HCT116 (cell line): Measurements from ENCODE around the gene RRP12.

Source experiments
- EZH2 ChIP-seq: fragments of 200-600 bp; sonication (generic); IDR thresholded peaks from 2 replicates; pipeline ENCODE4 v1.6.1; 2017; ENCODE audit warnings: antibody characterized with exemption, mixed run types
- POLR2A ChIP-seq: IDR thresholded peaks from 2 replicates; pipeline ENCODE4 v1.7.0; 2011; ENCODE audit warnings: borderline replicate concordance; ENCODE audit not compliant: insufficient read depth, insufficient read length; ENCODE audit errors: extremely low read depth

DNA sequence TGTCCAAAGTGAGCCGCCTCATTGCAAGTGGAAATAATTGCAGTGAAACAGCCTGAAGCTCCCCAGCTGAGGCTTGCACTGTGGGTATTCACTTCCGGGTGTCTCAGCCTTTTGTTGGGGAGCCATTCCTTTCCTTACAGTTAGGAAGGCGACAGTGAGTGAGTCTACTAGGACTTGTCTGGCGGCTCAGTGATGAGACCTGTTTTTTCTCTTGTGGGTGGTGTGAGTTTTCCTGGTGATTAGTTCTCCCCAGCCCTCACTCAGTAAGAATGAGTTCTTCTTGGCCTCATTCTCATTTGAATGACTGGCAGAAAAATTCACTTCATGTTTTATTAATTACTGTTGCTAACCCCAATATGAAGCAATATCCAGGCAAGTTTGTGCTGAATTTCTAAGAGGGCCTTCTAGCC is 27.4 kb upstream of the RRP12 start:
- no peak for TF ChIP-seq POLR2A
- TF ChIP-seq EZH2 = no peak
